OCI-LY1 (cell line): Measurements from ENCODE around the gene CHN1.

Experiments used
- H2AFZ ChIP-seq: fragments of 200-600 bp; sonication (generic), shearing (Covaris generic); 2 replicates; pipeline ENCODE4 v1.6.0; 2014; ENCODE audit warnings: antibody characterized with exemption, mild to moderate bottlenecking, low read length
- H3F3A ChIP-seq: fragments of 200-600 bp; sonication (generic), shearing (Covaris generic); 2 replicates; pipeline ENCODE4 v1.6.0; 2014; ENCODE audit warnings: mild to moderate bottlenecking, antibody characterized with exemption, low read length, moderate library complexity; ENCODE audit not compliant: insufficient read depth
- H3K27ac ChIP-seq: fragments of 200-600 bp; sonication (generic); 2 replicates; pipeline ENCODE4 v1.5.1; 2014; ENCODE audit warnings: low read length, mixed run types, mild to moderate bottlenecking, low read depth; ENCODE audit not compliant: poor library complexity, severe bottlenecking
- H3K27me3 ChIP-seq: fragments of 200-600 bp; sonication (generic); 2 replicates; pipeline ENCODE4 v1.6.0; 2014; ENCODE audit warnings: antibody characterized with exemption, mild to moderate bottlenecking, low read length, moderate library complexity; ENCODE audit not compliant: insufficient read depth
- H3K36me3 ChIP-seq: fragments of 200-600 bp; sonication (generic); 2 replicates; pipeline ENCODE4 v1.6.1; 2014; ENCODE audit warnings: mild to moderate bottlenecking, antibody characterized with exemption, low read length, moderate library complexity, mixed read lengths; ENCODE audit not compliant: insufficient read depth
- H3K4me1 ChIP-seq: fragments of 200-600 bp; sonication (generic); 2 replicates; pipeline ENCODE4 v1.5.1; 2014; ENCODE audit warnings: mild to moderate bottlenecking, low read length, moderate library complexity; ENCODE audit not compliant: insufficient read depth, severe bottlenecking
- H3K4me2 ChIP-seq: fragments of 200-600 bp; sonication (generic), shearing (Covaris generic); 2 replicates; pipeline ENCODE4 v1.6.1; 2014; ENCODE audit warnings: low read length
- H3K4me3 ChIP-seq: fragments of 200-600 bp; sonication (generic); 2 replicates; pipeline ENCODE4 v1.5.1; 2014; ENCODE audit warnings: low read length, low read depth, mild to moderate bottlenecking, mixed read lengths; ENCODE audit not compliant: poor library complexity, severe bottlenecking
- H3K79me2 ChIP-seq: fragments of 200-600 bp; shearing (Covaris generic); 2 replicates; pipeline ENCODE4 v1.6.1; 2016; ENCODE audit warnings: mixed run types, low read length, mixed read lengths; ENCODE audit not compliant: insufficient read depth
- H3K9ac ChIP-seq: fragments of 200-600 bp; sonication (generic), shearing (Covaris generic); 2 replicates; pipeline ENCODE4 v1.6.1; 2014; ENCODE audit warnings: mild to moderate bottlenecking, low read length, mixed read lengths
- H3K9me2 ChIP-seq: fragments of 200-600 bp; sonication (generic), shearing (Covaris generic); 2 replicates; pipeline ENCODE4 v1.6.1; 2014; ENCODE audit warnings: low read depth, mild to moderate bottlenecking, low read length, mixed read lengths
- H3K9me3 ChIP-seq: fragments of 200-600 bp; shearing (Covaris generic); 2 replicates; pipeline ENCODE4 v1.6.1; 2014; ENCODE audit warnings: low read length, mixed read lengths
- H4K20me1 ChIP-seq: fragments of 200-600 bp; sonication (generic), shearing (Covaris generic); 2 replicates; pipeline ENCODE4 v1.6.0; 2016; ENCODE audit warnings: mild to moderate bottlenecking, low read length; ENCODE audit not compliant: insufficient read depth
- EZH2 ChIP-seq: fragments of 200-600 bp; sonication (generic), shearing (Covaris generic); IDR thresholded peaks from 2 replicates; pipeline ENCODE4 v1.8.0; 2017; ENCODE audit warnings: borderline replicate concordance, mixed run types, mild to moderate bottlenecking, antibody characterized with exemption, low read length, moderate library complexity, mixed read lengths
- TF ChIP-seq, protein P1 (sequence below): fragments of 200-600 bp; sonication (generic), shearing (Covaris generic); IDR thresholded peaks from 2 replicates; pipeline ENCODE4 v1.5.1; 2017; ENCODE audit warnings: mild to moderate bottlenecking, antibody characterized with exemption, low read length, moderate library complexity, mixed read lengths

Gene CHN1

DNA sequence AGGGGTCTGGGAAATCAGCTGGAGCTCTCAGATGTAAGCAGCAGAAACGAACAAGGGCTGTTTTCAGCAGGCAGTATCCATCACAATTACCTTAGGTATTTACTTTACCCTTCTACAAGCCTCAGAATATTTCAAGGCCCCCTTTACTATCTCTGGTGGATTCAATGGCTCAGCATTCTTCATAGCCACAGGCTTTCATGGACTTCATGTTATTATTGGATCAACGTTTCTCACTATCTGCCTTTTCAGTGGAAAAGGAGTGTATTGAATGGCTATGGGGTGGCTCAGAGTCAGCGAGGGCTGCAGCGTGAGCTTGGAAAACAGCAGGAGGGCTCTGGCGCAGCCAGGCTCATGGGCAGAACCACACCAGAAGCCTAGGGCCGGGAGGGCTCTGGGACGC, 224.3 kb downstream of the CHN1 start:
- no peaks in the 10 kb centered on the region for H3K79me2 ChIP-seq
- no peaks in the 10 kb centered on the region for H3K9me2 ChIP-seq
- H3K36me3 ChIP-seq, result no peaks in the 10 kb centered on the region
- H3K27ac ChIP-seq, result no peak overlapping the region
- H3K4me3 ChIP-seq, result no peak overlapping the region
- no peak overlapping the region for H3K4me2 ChIP-seq
- no peak overlapping the region for H2AFZ ChIP-seq
- H3F3A ChIP-seq, result no peaks in the 10 kb centered on the region
- no peaks in the 10 kb centered on the region for H4K20me1 ChIP-seq
- 0 out of 2 replicates have a peak, but pooled peaks cover 3% of the 10 kb centered on the region for H3K27me3 ChIP-seq
- TF ChIP-seq, protein P1, sequence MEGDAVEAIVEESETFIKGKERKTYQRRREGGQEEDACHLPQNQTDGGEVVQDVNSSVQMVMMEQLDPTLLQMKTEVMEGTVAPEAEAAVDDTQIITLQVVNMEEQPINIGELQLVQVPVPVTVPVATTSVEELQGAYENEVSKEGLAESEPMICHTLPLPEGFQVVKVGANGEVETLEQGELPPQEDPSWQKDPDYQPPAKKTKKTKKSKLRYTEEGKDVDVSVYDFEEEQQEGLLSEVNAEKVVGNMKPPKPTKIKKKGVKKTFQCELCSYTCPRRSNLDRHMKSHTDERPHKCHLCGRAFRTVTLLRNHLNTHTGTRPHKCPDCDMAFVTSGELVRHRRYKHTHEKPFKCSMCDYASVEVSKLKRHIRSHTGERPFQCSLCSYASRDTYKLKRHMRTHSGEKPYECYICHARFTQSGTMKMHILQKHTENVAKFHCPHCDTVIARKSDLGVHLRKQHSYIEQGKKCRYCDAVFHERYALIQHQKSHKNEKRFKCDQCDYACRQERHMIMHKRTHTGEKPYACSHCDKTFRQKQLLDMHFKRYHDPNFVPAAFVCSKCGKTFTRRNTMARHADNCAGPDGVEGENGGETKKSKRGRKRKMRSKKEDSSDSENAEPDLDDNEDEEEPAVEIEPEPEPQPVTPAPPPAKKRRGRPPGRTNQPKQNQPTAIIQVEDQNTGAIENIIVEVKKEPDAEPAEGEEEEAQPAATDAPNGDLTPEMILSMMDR, result no peak
- TF ChIP-seq EZH2, result no peak
- no peak overlapping the region for H3K9ac ChIP-seq
- H3K9me3 ChIP-seq, result no peaks in the 10 kb centered on the region
- H3K4me1 ChIP-seq, result peaks cover 13% of the 10 kb centered on the region

DNA sequence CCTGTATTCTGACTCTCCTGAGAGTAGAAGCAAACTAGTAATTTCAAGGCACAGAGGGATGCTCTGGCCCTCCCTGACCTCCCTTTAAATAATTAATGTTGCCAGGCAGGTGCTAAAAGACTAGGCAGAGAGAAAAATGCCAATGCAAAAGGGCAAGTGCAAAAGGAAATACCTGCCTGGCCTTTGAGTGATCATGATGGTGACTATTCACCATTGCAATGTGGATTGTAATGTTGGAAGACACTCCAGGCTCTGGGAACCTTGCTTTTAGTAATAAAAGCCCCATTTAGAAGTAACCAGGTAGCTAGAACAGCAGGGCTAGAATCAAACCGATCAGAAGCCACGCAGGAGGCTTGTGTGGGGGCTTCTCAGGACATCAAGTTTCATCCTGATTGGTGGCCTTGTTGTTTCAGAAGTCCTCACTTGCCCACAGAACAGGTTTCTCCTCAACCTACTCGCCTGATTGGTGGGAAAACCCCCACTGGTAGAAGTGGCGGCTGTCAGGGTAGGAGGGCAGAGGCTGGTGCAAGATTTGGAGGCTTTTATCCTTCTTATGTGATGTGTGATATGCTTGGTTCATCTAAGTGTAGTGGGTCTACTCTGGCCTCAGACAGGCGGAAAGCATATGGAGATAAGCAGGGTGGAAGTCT, 224.9 kb downstream of the CHN1 start:
- Histone ChIP-seq H3K27ac (no peak overlapping the region), H3K9ac (no peak overlapping the region), H3K9me3 (no peaks in the 10 kb centered on the region), H4K20me1 (no peaks in the 10 kb centered on the region), H2AFZ (no peak overlapping the region), H3K27me3 (0 out of 2 replicates have a peak, but pooled peaks cover 3% of the 10 kb centered on the region), H3K4me2 (no peak overlapping the region), H3K9me2 (no peaks in the 10 kb centered on the region), H3K4me1 (peaks cover 16% of the 10 kb centered on the region), H3K4me3 (no peak overlapping the region), H3K79me2 (no peaks in the 10 kb centered on the region), H3F3A (no peaks in the 10 kb centered on the region), H3K36me3 (no peaks in the 10 kb centered on the region)
- TF ChIP-seq, protein P1, result no peak
- no peak for TF ChIP-seq EZH2

DNA sequence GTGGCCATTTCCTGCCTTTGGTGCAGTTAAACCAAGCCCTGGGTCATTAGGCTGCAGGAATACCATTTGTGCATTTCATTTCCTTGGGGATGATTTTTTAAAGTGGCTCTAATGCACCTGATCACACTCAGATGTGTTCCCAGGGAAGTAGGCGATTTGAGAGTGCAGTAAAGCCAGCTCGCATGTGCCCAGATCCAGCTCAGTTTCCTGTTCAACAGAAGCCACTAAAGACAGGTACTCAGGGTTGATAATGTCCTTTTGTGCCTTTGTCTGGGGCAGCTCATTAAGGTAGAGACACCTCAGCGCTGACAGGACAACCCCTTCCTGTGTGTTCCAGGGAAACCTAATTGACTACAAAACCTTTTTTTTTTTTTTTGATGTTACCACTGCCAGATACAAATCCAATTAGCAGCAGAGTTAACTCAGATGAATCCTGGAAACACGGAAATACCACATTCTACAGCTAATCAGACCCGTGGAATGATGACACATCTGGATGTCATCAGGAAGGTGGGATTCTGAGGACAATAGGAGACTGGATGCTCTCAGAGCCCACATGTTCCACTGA, 225.7 kb downstream of the CHN1 start:
- no peaks in the 10 kb centered on the region for H3K36me3 ChIP-seq
- H2AFZ ChIP-seq, result no peak overlapping the region
- 0 out of 2 replicates have a peak, but pooled peaks cover 3% of the 10 kb centered on the region for H3K27me3 ChIP-seq
- no peak overlapping the region for H3K9ac ChIP-seq
- H3K4me3 ChIP-seq, result no peak overlapping the region
- no peak overlapping the region for H3K27ac ChIP-seq
- H4K20me1 ChIP-seq, result no peaks in the 10 kb centered on the region
- H3K79me2 ChIP-seq, result no peaks in the 10 kb centered on the region
- H3K4me1 ChIP-seq, result peaks cover 16% of the 10 kb centered on the region
- TF ChIP-seq, protein P1, result no peak
- TF ChIP-seq EZH2, result no peak
- no peaks in the 10 kb centered on the region for H3F3A ChIP-seq
- H3K9me3 ChIP-seq, result no peaks in the 10 kb centered on the region
- no peaks in the 10 kb centered on the region for H3K9me2 ChIP-seq
- no peak overlapping the region for H3K4me2 ChIP-seq
